ENCODE data around the gene CTNNA3. TPM values are rescaled to one million over a fixed set of nuclear protein-coding genes. Genes with fewer than 3 reads are reported as not detected.

CTNNA3 gene
- total and polyA plus RNA-seq, 2 donors (not counting 1 experiment from before 2014, with no cell fraction given) = not detected

DNA sequence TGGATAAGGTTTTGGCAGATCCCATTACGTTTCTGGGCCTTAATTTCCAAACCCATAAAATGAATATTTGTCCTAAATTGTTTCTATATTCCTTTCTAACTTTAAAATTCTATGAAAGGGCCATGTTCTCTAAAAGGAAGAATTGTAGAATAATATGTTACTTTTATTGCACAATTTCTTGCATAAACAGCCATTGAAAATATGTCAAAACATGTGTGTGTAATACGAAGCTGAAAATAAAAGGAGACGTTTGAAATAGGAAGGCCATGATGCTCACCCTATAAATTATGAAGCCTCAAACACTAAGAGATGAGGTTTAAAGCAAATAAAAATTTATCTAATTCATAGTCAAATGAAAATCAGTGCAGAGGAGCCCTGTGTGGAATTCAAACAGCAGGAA lies 915.2 kb downstream of the CTNNA3 start:
- no peak overlapping the region for H2AFZ ChIP-seq (ENCODE audit: low read length)
- H3K4me2 ChIP-seq (ENCODE audit: extremely low read depth, insufficient read depth, low read length) = no peak overlapping the region
- no peak overlapping the region for H3K4me3 ChIP-seq (replicated peaks in 1 of 4; ENCODE audit: control extremely low read depth in 1 of 4, insufficient read depth in 1 of 4, low read depth in 3 of 4, low read length in 4 of 4)
- H3K27me3 ChIP-seq (ENCODE audit: control insufficient read depth, insufficient read depth, low read length) = no peaks in the 10 kb centered on the region
- H3K27ac ChIP-seq (ENCODE audit: insufficient read depth, low read length) = no peak overlapping the region
- H3K9me3 ChIP-seq (ENCODE audit: control insufficient read depth, insufficient read depth, low read depth, low read length) = no peaks in the 10 kb centered on the region
- no peak overlapping the region for H3K9ac ChIP-seq (ENCODE audit: insufficient read depth, low read length)
- no peaks in the 10 kb centered on the region for H4K20me1 ChIP-seq (ENCODE audit: control insufficient read depth, extremely low read depth, insufficient read depth, low read length)
- TF ChIP-seq, protein P1, sequence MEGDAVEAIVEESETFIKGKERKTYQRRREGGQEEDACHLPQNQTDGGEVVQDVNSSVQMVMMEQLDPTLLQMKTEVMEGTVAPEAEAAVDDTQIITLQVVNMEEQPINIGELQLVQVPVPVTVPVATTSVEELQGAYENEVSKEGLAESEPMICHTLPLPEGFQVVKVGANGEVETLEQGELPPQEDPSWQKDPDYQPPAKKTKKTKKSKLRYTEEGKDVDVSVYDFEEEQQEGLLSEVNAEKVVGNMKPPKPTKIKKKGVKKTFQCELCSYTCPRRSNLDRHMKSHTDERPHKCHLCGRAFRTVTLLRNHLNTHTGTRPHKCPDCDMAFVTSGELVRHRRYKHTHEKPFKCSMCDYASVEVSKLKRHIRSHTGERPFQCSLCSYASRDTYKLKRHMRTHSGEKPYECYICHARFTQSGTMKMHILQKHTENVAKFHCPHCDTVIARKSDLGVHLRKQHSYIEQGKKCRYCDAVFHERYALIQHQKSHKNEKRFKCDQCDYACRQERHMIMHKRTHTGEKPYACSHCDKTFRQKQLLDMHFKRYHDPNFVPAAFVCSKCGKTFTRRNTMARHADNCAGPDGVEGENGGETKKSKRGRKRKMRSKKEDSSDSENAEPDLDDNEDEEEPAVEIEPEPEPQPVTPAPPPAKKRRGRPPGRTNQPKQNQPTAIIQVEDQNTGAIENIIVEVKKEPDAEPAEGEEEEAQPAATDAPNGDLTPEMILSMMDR (conservative IDR thresholded peaks at IDR 0.05 in 1 of 2, IDR thresholded peaks at IDR 0.05 in 1 of 2; ENCODE audit: low read depth in 1 of 2, low read length in 2 of 2) = no peak
- no peak for TF ChIP-seq EZH2 (IDR thresholded peaks at IDR 0.05; ENCODE audit: low read length, missing control alignments)
- H3K4me1 ChIP-seq (ENCODE audit: control insufficient read depth, extremely low read depth, insufficient read depth, low read length) = no peaks in the 10 kb centered on the region
- peak in 1 of 2 donors; percentile 55 for DNase-seq (ENCODE audit: low read depth in 2 of 2)
- H3K36me3 ChIP-seq (ENCODE audit: control insufficient read depth, insufficient read depth, low read length) = no peaks in the 10 kb centered on the region
- no peaks in the 10 kb centered on the region for H3K79me2 ChIP-seq (ENCODE audit: control insufficient read depth, insufficient read depth, low read length)

GRCh38 chr10:66778351-66778750 lies 917.6 kb downstream of the CTNNA3 start:
- Histone ChIP-seq H3K9ac (ENCODE audit: insufficient read depth, low read length) (no peak overlapping the region), H3K9me3 (ENCODE audit: control insufficient read depth, insufficient read depth, low read depth, low read length) (no peaks in the 10 kb centered on the region), H3K27me3 (ENCODE audit: control insufficient read depth, insufficient read depth, low read length) (no peaks in the 10 kb centered on the region), H3K4me1 (ENCODE audit: control insufficient read depth, extremely low read depth, insufficient read depth, low read length) (no peaks in the 10 kb centered on the region), H3K4me2 (ENCODE audit: extremely low read depth, insufficient read depth, low read length) (no peak overlapping the region), H4K20me1 (ENCODE audit: control insufficient read depth, extremely low read depth, insufficient read depth, low read length) (no peaks in the 10 kb centered on the region), H3K79me2 (ENCODE audit: control insufficient read depth, insufficient read depth, low read length) (no peaks in the 10 kb centered on the region), H3K4me3 (replicated peaks in 1 of 4; ENCODE audit: control extremely low read depth in 1 of 4, insufficient read depth in 1 of 4, low read depth in 3 of 4, low read length in 4 of 4) (no peak overlapping the region), H2AFZ (ENCODE audit: low read length) (no peak overlapping the region), H3K36me3 (ENCODE audit: control insufficient read depth, insufficient read depth, low read length) (no peaks in the 10 kb centered on the region), H3K27ac (ENCODE audit: insufficient read depth, low read length) (no peak overlapping the region)
- DNase-seq (ENCODE audit: low read depth in 2 of 2) = no peak
- TF ChIP-seq, protein P1 (conservative IDR thresholded peaks at IDR 0.05 in 1 of 2, IDR thresholded peaks at IDR 0.05 in 1 of 2; ENCODE audit: low read depth in 1 of 2, low read length in 2 of 2) = no peak
- no peak for TF ChIP-seq EZH2 (IDR thresholded peaks at IDR 0.05; ENCODE audit: low read length, missing control alignments)

DNA sequence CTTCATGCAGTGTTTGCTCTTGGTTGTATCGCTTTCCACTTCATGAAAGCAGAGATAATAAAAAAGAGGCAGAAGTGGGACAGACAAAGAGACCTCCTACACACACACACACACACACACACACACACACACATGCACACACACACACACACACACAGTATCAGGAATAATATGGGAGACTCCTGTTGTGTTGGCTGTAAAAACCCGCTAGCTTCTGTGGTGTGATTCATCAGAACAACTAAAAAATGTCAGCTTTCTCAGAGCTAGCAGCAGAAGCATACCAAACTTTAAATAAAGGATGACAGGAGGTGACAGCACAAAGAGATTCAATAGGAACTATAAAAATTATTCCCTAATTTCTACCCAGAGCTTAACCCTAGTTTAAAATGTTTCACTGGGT lies 918.3 kb downstream of the CTNNA3 start:
- DNase-seq (ENCODE audit: low read depth in 2 of 2) = peak in 1 of 2 donors; percentile 39
- Histone ChIP-seq H3K4me2 (ENCODE audit: extremely low read depth, insufficient read depth, low read length) (no peak overlapping the region), H3K27ac (ENCODE audit: insufficient read depth, low read length) (no peak overlapping the region), H3K4me3 (replicated peaks in 1 of 4; ENCODE audit: control extremely low read depth in 1 of 4, insufficient read depth in 1 of 4, low read depth in 3 of 4, low read length in 4 of 4) (no peak overlapping the region), H3K79me2 (ENCODE audit: control insufficient read depth, insufficient read depth, low read length) (no peaks in the 10 kb centered on the region), H3K27me3 (ENCODE audit: control insufficient read depth, insufficient read depth, low read length) (no peaks in the 10 kb centered on the region), H3K36me3 (ENCODE audit: control insufficient read depth, insufficient read depth, low read length) (no peaks in the 10 kb centered on the region), H2AFZ (ENCODE audit: low read length) (no peak overlapping the region), H3K9ac (ENCODE audit: insufficient read depth, low read length) (no peak overlapping the region), H4K20me1 (ENCODE audit: control insufficient read depth, extremely low read depth, insufficient read depth, low read length) (no peaks in the 10 kb centered on the region), H3K9me3 (ENCODE audit: control insufficient read depth, insufficient read depth, low read depth, low read length) (no peaks in the 10 kb centered on the region), H3K4me1 (ENCODE audit: control insufficient read depth, extremely low read depth, insufficient read depth, low read length) (no peaks in the 10 kb centered on the region)
- TF ChIP-seq, protein P1 (conservative IDR thresholded peaks at IDR 0.05 in 1 of 2, IDR thresholded peaks at IDR 0.05 in 1 of 2; ENCODE audit: low read depth in 1 of 2, low read length in 2 of 2) = no peak
- TF ChIP-seq EZH2 (IDR thresholded peaks at IDR 0.05; ENCODE audit: low read length, missing control alignments) = no peak
